GM13977 (cell line): ENCODE data around the gene NPS.

Experiments used
- DNase-seq: peaks from one replicate; pipeline ENCODE4 v3.0.0; 2012; ENCODE audit warnings: low spot score
- CTCF ChIP-seq: IDR thresholded peaks from 2 replicates; pipeline ENCODE4 v1.5.1; 2012; ENCODE audit warnings: mild to moderate bottlenecking, control low read depth; ENCODE audit not compliant: insufficient read depth; ENCODE audit errors: extremely low read depth, missing control alignments
- in situ Hi-C: fragments of 300-500 bp; cut with MboI; formaldehyde crosslinking; loops from one replicate; pipeline ENCODE4 v1.12.0; 2022; ENCODE audit warnings: low sequenced_read_pairs, low pct_unique_long_range_greater_than_20kb, mixed read lengths, inconsistent platforms; ENCODE audit not compliant: unreplicated experiment

NPS gene

GRCh38 chr10:127549009-127549408, at the start of gene NPS:
Gene NPS, plus strand, starts transcription at chr10:127549309. Its CDS starts 60 bp downstream, at chr10:127549369.
- TF ChIP-seq CTCF: no peak
- in situ Hi-C loops: no loop called here
- DNase-seq: no peak

GRCh38 chr10:127500127-127500526, 49.0 kb upstream of the NPS start:
- DNase-seq: no peak
- no peak for TF ChIP-seq CTCF
- in situ Hi-C loops: no loop called here

DNA sequence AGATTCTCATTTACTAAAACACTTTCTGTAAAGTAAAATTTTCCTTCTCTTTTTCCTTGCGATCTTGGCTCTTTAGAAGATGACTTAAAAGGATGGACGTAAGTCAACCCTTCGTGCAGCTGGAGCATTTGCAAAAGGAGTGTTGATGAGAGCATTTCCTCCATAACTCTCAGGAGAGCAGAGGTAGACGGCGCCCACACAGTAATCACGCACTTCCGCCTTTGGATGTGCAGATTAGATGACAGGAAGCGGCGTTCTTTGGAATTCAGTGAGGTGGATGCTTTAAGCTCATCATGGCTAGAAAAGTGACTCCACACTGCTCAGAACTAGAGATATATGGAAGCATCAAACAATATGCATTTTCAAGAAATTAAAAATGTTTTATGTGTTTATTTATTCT, 43.0 kb upstream of the NPS start:
- DNase-seq: no peak
- in situ Hi-C loops: no loop called here
- no peak for TF ChIP-seq CTCF

GRCh38 chr10:127522298-127522697, 26.8 kb upstream of the NPS start:
- no peak for TF ChIP-seq CTCF
- in situ Hi-C loops: no loop called here
- no peak for DNase-seq

- in situ Hi-C loops: no loop called here
- TF ChIP-seq CTCF: no peak
Observed at GRCh38 chr10:127523476-127523875, 25.6 kb upstream of the NPS start.

GRCh38 chr10:127524229-127524628, 24.9 kb upstream of the NPS start:
- TF ChIP-seq CTCF: no peak
- in situ Hi-C loops: no loop called here
- DNase-seq: no peak

More at GRCh38 chr10:127523476-127523875, 25.6 kb upstream of the NPS start:
- DNase-seq: no peak
